HEK293 (cell line): ENCODE results near the gene CHPT1.

Source experiments
- CTCF ChIA-PET: fragments of 350-600 bp; formaldehyde crosslinking; extraction: SDS; loops from one replicate; lab custom pipeline; 2021; ENCODE audit warnings: antibody characterized with exemption; lab: Yijun Ruan, JAX
- POLR2A ChIA-PET: fragments of 300-600 bp; formaldehyde crosslinking; extraction: SDS; loops from one replicate; lab custom pipeline; 2020; ENCODE audit warnings: antibody characterized with exemption, inconsistent platforms; lab: Yijun Ruan, JAX
- H3K27ac ChIP-seq: fragments of 200-500 bp; sonication (Bioruptor generic); 2 replicates; pipeline ENCODE4 v1.5.1; 2014; ENCODE audit warnings: low read depth, low read length, control low read depth, inconsistent platforms; ENCODE audit errors: extremely low read depth
- H3K36me3 ChIP-seq, 2 experiments: fragments of 200-500 bp in 1 of 2; sonication (Bioruptor generic) in 1 of 2; 1 replicate in 1 of 2; 2 replicates in 1 of 2; pipeline ENCODE4 v1.5.1; 2014 to 2017; ENCODE audit warnings: inconsistent platforms in 2 of 2, low read length in 2 of 2; ENCODE audit not compliant: control insufficient read depth in 2 of 2, insufficient read depth in 1 of 2
- H3K4me1 ChIP-seq: fragments of 200-500 bp; sonication (Bioruptor generic); 2 replicates; pipeline ENCODE4 v1.5.1; 2014; ENCODE audit warnings: mild to moderate bottlenecking, low read length, inconsistent platforms; ENCODE audit not compliant: control insufficient read depth, insufficient read depth
- H3K4me3 ChIP-seq: 2 replicates; pipeline ENCODE4 v1.5.1; 2011; ENCODE audit warnings: low read depth, mild to moderate bottlenecking, control low read depth, low read length, moderate library complexity
- H3K9me3 ChIP-seq: fragments of 200-500 bp; sonication (Bioruptor generic); 2 replicates; pipeline ENCODE4 v1.5.1; 2014; ENCODE audit warnings: low read depth, low read length, inconsistent platforms; ENCODE audit not compliant: control insufficient read depth, insufficient read depth
- GFI1B ChIP-seq: fragments of 450-650 bp; formaldehyde crosslinking; IDR thresholded peaks from 2 replicates; pipeline ENCODE4 v1.5.1; 2016; ENCODE audit warnings: missing biosample characterization, missing genetic modification characterization
- KLF10 ChIP-seq: fragments of 450-650 bp; IDR thresholded peaks from 2 replicates; pipeline ENCODE4 v1.5.1; 2018; ENCODE audit warnings: missing biosample characterization, mild to moderate bottlenecking, missing genetic modification characterization
- MYNN ChIP-seq: fragments of 450-650 bp; formaldehyde crosslinking; IDR thresholded peaks from 2 replicates; pipeline ENCODE4 v1.5.1; 2016; ENCODE audit warnings: missing biosample characterization, missing genetic modification characterization, borderline replicate concordance
- MZF1 ChIP-seq: fragments of 450-650 bp; formaldehyde crosslinking; IDR thresholded peaks from 2 replicates; pipeline ENCODE4 v1.5.1; 2017; ENCODE audit warnings: missing biosample characterization, missing genetic modification characterization, borderline replicate concordance
- PBX3 ChIP-seq: sonication (generic); formaldehyde crosslinking; IDR thresholded peaks from 2 replicates; pipeline ENCODE4 v1.8.1; 2022; ENCODE audit warnings: mild to moderate bottlenecking, moderate library complexity, missing genetic modification reagents
- PRDM4 ChIP-seq: fragments of 450-650 bp; formaldehyde crosslinking; IDR thresholded peaks from 2 replicates; pipeline ENCODE4 v1.5.1; 2017; ENCODE audit warnings: missing biosample characterization, missing genetic modification characterization
- SP7 ChIP-seq: fragments of 450-650 bp; formaldehyde crosslinking; IDR thresholded peaks from 2 replicates; pipeline ENCODE4 v1.5.1; 2016; ENCODE audit warnings: missing biosample characterization, missing genetic modification characterization
- TSHZ1 ChIP-seq: fragments of 450-650 bp; formaldehyde crosslinking; IDR thresholded peaks from 2 replicates; pipeline ENCODE4 v1.5.1; 2016; ENCODE audit warnings: missing biosample characterization, missing genetic modification characterization, borderline replicate concordance
- ZBTB44 ChIP-seq: fragments of 450-650 bp; IDR thresholded peaks from 2 replicates; pipeline ENCODE4 v1.5.1; 2018; ENCODE audit warnings: missing biosample characterization, mild to moderate bottlenecking, missing genetic modification characterization
- ZNF19 ChIP-seq: fragments of 450-650 bp; formaldehyde crosslinking; IDR thresholded peaks from 2 replicates; pipeline ENCODE4; 2016; ENCODE audit warnings: missing biosample characterization, missing genetic modification characterization, low read depth
- ZNF202 ChIP-seq: fragments of 450-650 bp; formaldehyde crosslinking; IDR thresholded peaks from 2 replicates; pipeline ENCODE4 v1.5.1; 2016; ENCODE audit warnings: missing biosample characterization, missing genetic modification characterization, borderline replicate concordance
- ZNF239 ChIP-seq: fragments of 450-650 bp; formaldehyde crosslinking; IDR thresholded peaks from 2 replicates; pipeline ENCODE4 v1.5.1; 2016; ENCODE audit warnings: missing biosample characterization, missing genetic modification characterization
- ZNF311 ChIP-seq: fragments of 450-650 bp; formaldehyde crosslinking; IDR thresholded peaks from 2 replicates; pipeline ENCODE4 v1.5.1; 2017; ENCODE audit warnings: missing biosample characterization, missing genetic modification characterization, borderline replicate concordance
- ZNF426 ChIP-seq: fragments of 450-650 bp; formaldehyde crosslinking; IDR thresholded peaks from 2 replicates; pipeline ENCODE4 v1.5.1; 2017; ENCODE audit warnings: missing biosample characterization, missing genetic modification characterization, mild to moderate bottlenecking, inconsistent platforms, moderate library complexity
- ZNF529 ChIP-seq: fragments of 450-650 bp; formaldehyde crosslinking; IDR thresholded peaks from 2 replicates; pipeline ENCODE4 v1.5.1; 2017; ENCODE audit warnings: missing genetic modification characterization, missing biosample characterization; ENCODE audit not compliant: insufficient replicate concordance
- ZNF544 ChIP-seq: fragments of 450-650 bp; formaldehyde crosslinking; IDR thresholded peaks from 2 replicates; pipeline ENCODE4 v1.5.0; 2017; ENCODE audit warnings: missing biosample characterization, missing genetic modification characterization
- ZNF548 ChIP-seq: fragments of 450-650 bp; formaldehyde crosslinking; IDR thresholded peaks from 2 replicates; pipeline ENCODE4 v1.5.1; 2016; ENCODE audit warnings: missing biosample characterization, missing genetic modification characterization
- ZNF560 ChIP-seq: fragments of 450-650 bp; formaldehyde crosslinking; IDR thresholded peaks from 2 replicates; pipeline ENCODE4 v1.5.1; 2017; ENCODE audit warnings: missing biosample characterization, missing genetic modification characterization, borderline replicate concordance
- ZNF580 ChIP-seq: fragments of 450-650 bp; formaldehyde crosslinking; IDR thresholded peaks from 2 replicates; pipeline ENCODE4 v1.5.1; 2016; ENCODE audit warnings: missing biosample characterization, missing genetic modification characterization
- ZNF596 ChIP-seq: fragments of 450-650 bp; IDR thresholded peaks from 2 replicates; pipeline ENCODE4 v1.5.0; 2018; ENCODE audit warnings: missing biosample characterization, mild to moderate bottlenecking, missing genetic modification characterization, moderate library complexity
- ZNF621 ChIP-seq: fragments of 450-650 bp; formaldehyde crosslinking; IDR thresholded peaks from 2 replicates; pipeline ENCODE4 v1.5.1; 2017; ENCODE audit warnings: missing biosample characterization, missing genetic modification characterization
- ZNF792 ChIP-seq: fragments of 450-650 bp; formaldehyde crosslinking; IDR thresholded peaks from 2 replicates; pipeline ENCODE4 v1.5.1; 2016; ENCODE audit warnings: missing biosample characterization, missing genetic modification characterization
- ZNF843 ChIP-seq: fragments of 450-650 bp; formaldehyde crosslinking; IDR thresholded peaks from 2 replicates; pipeline ENCODE4 v1.5.1; 2016; ENCODE audit warnings: missing biosample characterization, missing genetic modification characterization

CHPT1 gene

GRCh38 chr12:101747697-101748096 lies 50.3 kb downstream of the CHPT1 start:
- no peak overlapping the region for H3K27ac ChIP-seq
- TF ChIP-seq GFI1B = no peak
- TF ChIP-seq PBX3 (CRISPR knock-in tag) = no peak
- no peak for TF ChIP-seq ZNF202 (tag by site-specific recombination)
- TF ChIP-seq MZF1 = no peak
- TF ChIP-seq ZNF19 (tag by site-specific recombination) = no peak
- TF ChIP-seq ZNF239 (tag by site-specific recombination) = no peak
- no peaks in the 10 kb centered on the region for H3K4me1 ChIP-seq
- peaks cover 11 to 61% of the 10 kb centered on the region in 2 experiments for H3K36me3 ChIP-seq
- H3K9me3 ChIP-seq = no peaks in the 10 kb centered on the region
- ChIA-PET CTCF (interaction anchor here (1.9 kb wide), 1 partner anchor 12 kb away, joined by 5 read pairs; no protein-coding TSS in a partner anchor), POLR2A (no interaction called here)
- H3K4me3 ChIP-seq = no peak overlapping the region

- no peak overlapping the region for H3K27ac ChIP-seq
- TF ChIP-seq TSHZ1 (tag by site-specific recombination) (no peak), ZBTB44 (no peak), ZNF311 (tag by site-specific recombination) (no peak), ZNF426 (tag by site-specific recombination) (no peak), KLF10 (tag by site-specific recombination) (no peak), ZNF560 (tag by site-specific recombination) (no peak), ZNF580 (no peak), ZNF544 (no peak), ZNF596 (no peak), ZNF529 (tag by site-specific recombination) (no peak)
- no peak overlapping the region for H3K4me3 ChIP-seq
- no peaks in the 10 kb centered on the region for H3K4me1 ChIP-seq
- no peaks in the 10 kb centered on the region for H3K9me3 ChIP-seq
- POLR2A ChIA-PET = no interaction called here
- CTCF ChIA-PET = no interaction called here
- peaks cover 11 to 60% of the 10 kb centered on the region in 2 experiments for H3K36me3 ChIP-seq
Measured at GRCh38 chr12:101748907-101749306, 51.5 kb downstream of the CHPT1 start.

- peaks cover 12 to 52% of the 10 kb centered on the region in 2 experiments for H3K36me3 ChIP-seq
- H3K4me3 ChIP-seq = no peak overlapping the region
- no peaks in the 10 kb centered on the region for H3K9me3 ChIP-seq
- no peaks in the 10 kb centered on the region for H3K4me1 ChIP-seq
- CTCF ChIA-PET = no interaction called here
- POLR2A ChIA-PET = no interaction called here
- H3K27ac ChIP-seq = no peak overlapping the region
- no peak for TF ChIP-seq ZNF621 (tag by site-specific recombination)
- no peak for TF ChIP-seq ZNF548 (tag by site-specific recombination)
- TF ChIP-seq SP7 (tag by site-specific recombination) = no peak
- TF ChIP-seq MYNN (tag by site-specific recombination) = no peak
- TF ChIP-seq PRDM4 (tag by site-specific recombination) = no peak
- TF ChIP-seq ZNF792 (tag by site-specific recombination) = no peak
- TF ChIP-seq PBX3 (CRISPR knock-in tag) = no peak
- no peak for TF ChIP-seq ZNF843
Measured at GRCh38 chr12:101749657-101750056, 52.2 kb downstream of the CHPT1 start.
